Right lobe of liver (tissue), 4 donors: ENCODE measurements around the gene VAV2.

Source experiments
- POLR2A ChIP-seq: fragments of 450-650 bp; IDR thresholded peaks from one replicate; pipeline ENCODE4 v1.6.1; 2017; ENCODE audit warnings: antibody characterized with exemption, mild to moderate bottlenecking
- TF ChIP-seq, protein P1 (sequence below), 4 donors: fragments of 200-600 bp in 3 of 4; fragments of 450-650 bp in 1 of 4; IDR thresholded peaks; one replicate each; pipeline versions ENCODE4 v1.5.1 to v1.8.0; 2016 to 2022; ENCODE audit warnings: antibody characterized with exemption in 4 of 4, mild to moderate bottlenecking in 2 of 4
- donor health status: DM: no; HTN: no; CAD: no.
- donor health status: DM: no; HTN: no; CAD: no.
- donor health status: DM: no; HTN: yes; CAD: no.

DNA sequence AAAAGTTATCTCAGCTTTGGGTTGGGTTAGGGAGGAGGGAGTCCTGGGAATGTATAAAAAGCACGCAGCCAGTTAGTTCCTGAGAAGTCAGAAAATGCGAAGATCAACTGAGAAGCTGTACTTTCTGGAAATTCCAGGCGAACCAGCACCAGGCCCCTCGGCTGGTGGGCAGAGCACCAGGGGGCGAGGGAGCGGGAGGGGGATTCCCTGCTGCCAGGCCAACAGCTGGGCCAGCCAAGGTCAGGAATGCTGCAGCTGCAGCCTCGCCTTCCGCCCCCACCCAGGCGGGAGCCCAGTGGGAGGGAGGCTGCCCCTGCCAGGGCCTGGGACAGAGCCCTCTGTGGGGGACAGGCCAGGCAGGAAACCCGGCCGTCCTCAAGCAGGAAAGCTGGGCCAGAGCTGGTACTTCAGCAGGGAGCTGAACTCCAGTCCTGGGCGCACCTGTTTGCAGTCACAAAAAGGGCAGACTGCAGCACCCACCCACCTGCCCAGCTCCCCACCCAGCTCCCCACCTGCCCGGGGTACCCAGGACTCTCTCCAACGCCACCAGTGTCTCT is 35.5 kb downstream of the VAV2 start:
- TF ChIP-seq, protein P1, sequence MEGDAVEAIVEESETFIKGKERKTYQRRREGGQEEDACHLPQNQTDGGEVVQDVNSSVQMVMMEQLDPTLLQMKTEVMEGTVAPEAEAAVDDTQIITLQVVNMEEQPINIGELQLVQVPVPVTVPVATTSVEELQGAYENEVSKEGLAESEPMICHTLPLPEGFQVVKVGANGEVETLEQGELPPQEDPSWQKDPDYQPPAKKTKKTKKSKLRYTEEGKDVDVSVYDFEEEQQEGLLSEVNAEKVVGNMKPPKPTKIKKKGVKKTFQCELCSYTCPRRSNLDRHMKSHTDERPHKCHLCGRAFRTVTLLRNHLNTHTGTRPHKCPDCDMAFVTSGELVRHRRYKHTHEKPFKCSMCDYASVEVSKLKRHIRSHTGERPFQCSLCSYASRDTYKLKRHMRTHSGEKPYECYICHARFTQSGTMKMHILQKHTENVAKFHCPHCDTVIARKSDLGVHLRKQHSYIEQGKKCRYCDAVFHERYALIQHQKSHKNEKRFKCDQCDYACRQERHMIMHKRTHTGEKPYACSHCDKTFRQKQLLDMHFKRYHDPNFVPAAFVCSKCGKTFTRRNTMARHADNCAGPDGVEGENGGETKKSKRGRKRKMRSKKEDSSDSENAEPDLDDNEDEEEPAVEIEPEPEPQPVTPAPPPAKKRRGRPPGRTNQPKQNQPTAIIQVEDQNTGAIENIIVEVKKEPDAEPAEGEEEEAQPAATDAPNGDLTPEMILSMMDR (IDR thresholded peaks at IDR 0.05) = no peak
- TF ChIP-seq POLR2A = no peak
